ENCODE data around the gene MED7. TPM values are rescaled to one million over a fixed set of nuclear protein-coding genes. Genes with fewer than 3 reads are reported as not detected.
"Not testable (repeated sequence)": the region's sequence is repeated elsewhere in the genome, so short reads cannot be mapped to it uniquely, and the experiment has no call there.

Gene MED7
- total and polyA plus RNA-seq, 12 donors: 9.5 to 45.3 (median 17.2) TPM

DNA sequence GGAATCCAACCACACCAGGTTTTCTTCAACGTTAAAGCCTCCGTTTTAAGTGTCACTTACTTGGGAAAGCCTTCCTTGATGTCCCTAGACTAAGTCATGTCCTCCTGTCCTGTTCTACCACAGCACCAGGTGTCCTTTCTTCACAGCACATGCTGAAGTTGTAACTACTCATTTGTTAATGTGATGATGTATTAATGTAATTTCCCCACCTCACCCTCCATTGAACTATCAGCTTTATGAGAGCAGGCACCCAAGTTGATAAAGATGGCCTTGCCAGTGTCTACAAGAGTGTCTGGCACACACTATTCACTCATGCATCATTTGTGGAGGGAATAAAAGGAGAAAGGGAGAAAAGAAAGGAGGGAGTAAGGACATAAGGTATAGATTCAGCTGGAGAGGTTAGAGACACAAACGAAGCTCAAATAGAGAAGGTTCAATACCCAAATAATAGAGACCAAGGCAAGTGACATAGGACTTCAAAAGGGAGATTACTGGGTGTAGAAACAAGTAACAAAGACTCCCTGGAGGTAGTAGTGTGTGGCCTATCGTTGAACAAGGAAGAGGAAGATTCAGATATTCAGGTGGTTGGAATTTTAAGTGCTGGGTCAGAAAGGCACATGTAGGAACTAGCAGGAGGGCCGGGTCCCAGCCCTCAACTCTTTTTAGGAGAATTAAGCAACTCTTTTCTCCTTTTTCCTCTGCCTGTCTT is 44.5 kb upstream of the MED7 start:
- no peak overlapping the region for H3K4me3 ChIP-seq
- H3K4me1 ChIP-seq (replicated peaks in 1 of 2): no peaks in the 10 kb centered on the region
- TF ChIP-seq POLR2A (IDR thresholded peaks at IDR 0.05): no peak
- TF ChIP-seq, protein P1, sequence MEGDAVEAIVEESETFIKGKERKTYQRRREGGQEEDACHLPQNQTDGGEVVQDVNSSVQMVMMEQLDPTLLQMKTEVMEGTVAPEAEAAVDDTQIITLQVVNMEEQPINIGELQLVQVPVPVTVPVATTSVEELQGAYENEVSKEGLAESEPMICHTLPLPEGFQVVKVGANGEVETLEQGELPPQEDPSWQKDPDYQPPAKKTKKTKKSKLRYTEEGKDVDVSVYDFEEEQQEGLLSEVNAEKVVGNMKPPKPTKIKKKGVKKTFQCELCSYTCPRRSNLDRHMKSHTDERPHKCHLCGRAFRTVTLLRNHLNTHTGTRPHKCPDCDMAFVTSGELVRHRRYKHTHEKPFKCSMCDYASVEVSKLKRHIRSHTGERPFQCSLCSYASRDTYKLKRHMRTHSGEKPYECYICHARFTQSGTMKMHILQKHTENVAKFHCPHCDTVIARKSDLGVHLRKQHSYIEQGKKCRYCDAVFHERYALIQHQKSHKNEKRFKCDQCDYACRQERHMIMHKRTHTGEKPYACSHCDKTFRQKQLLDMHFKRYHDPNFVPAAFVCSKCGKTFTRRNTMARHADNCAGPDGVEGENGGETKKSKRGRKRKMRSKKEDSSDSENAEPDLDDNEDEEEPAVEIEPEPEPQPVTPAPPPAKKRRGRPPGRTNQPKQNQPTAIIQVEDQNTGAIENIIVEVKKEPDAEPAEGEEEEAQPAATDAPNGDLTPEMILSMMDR (IDR thresholded peaks at IDR 0.05): no peak
- no peak for DNase-seq
- H3K9me3 ChIP-seq (replicated peaks in 1 of 3): no peaks in the 10 kb centered on the region
- intact Hi-C loops (cut with DNase I): no loop called here
- 58 to 68% (median 64%) methylated on average over 5 of the region's 5 CpGs for WGBS, 4 donors
- no peak overlapping the region for H3K27ac ChIP-seq
- H3K36me3 ChIP-seq (replicated peaks in 1 of 2): no peaks in the 10 kb centered on the region
- H3K27me3 ChIP-seq: no peaks in the 10 kb centered on the region

DNA sequence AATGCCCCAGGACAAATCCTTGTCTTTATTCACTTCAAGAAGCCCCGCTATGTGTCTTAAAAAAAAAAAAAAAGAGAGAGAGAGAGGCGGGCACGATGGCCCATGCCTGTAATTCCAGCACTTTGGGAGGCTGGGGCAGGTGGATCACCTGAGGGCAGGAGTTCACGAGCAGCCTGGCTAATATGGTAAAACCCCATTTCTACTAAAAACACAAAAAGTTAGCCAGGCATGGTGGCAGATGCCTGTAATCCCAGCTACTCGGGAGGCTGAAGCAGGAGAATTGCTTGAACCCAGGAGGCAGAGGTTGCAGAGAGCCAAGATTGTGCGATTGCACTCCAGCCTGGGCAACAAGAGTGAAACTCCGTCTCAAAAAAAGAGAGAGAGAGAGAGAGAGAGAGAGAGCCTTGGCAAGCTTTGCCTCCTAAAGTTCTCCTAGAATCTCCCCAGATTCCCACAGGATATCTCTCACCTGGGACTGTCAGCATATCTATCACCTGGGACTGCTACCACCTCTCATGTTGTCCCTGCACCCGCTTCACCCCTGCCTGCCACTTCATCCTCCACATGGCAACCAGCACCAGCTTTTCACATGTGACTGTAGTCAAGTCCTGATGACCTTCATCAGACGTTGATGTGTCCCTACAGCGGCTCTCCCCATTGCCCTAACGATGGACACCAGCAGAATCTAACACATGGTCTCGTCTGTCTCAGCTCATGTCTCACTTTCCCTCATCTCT is 43.8 kb upstream of the MED7 start:
- Histone ChIP-seq H3K9me3 (replicated peaks in 1 of 3) (no peaks in the 10 kb centered on the region), H3K36me3 (replicated peaks in 1 of 2) (no peaks in the 10 kb centered on the region), H3K4me1 (replicated peaks in 1 of 2) (no peaks in the 10 kb centered on the region), H3K27me3 (no peaks in the 10 kb centered on the region), H3K27ac (no peak overlapping the region), H3K4me3 (no peak overlapping the region)
- no peak for DNase-seq
- WGBS, 4 donors: 66 to 82% (median 74%) methylated on average over 12 of the region's 12 CpGs
- intact Hi-C loops (cut with DNase I): no loop called here
- no peak for TF ChIP-seq POLR2A (IDR thresholded peaks at IDR 0.05)

DNA sequence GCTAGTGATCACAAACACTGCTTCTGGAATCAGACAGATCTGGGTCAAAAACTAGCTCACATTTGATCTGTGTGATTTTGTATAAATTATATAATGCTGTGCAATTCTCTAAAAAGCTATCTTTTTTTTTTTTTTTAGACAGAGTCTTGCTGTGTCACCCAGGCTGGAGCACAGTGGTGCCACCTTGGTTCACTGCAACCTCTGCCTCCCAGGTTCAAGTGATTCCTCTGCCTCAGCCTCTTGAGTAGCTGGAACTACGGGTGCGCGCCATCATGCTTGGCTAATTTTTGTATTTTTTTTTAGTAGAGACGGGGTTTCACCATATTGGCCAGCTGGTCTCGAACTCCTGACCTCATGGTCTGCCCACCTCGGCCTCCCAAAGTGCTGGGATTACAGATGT is 42.5 kb upstream of the MED7 start:
- H3K27ac ChIP-seq; H3K27me3 ChIP-seq; H3K4me1 ChIP-seq (replicated peaks in 1 of 2); H3K9me3 ChIP-seq (replicated peaks in 1 of 3); intact Hi-C loops (cut with DNase I); H3K36me3 ChIP-seq (replicated peaks in 1 of 2); DNase-seq; H3K4me3 ChIP-seq: not testable (repeated sequence)
- WGBS, 4 donors: 89 to 94% (median 91%) methylated on average over 6 of the region's 6 CpGs

DNA sequence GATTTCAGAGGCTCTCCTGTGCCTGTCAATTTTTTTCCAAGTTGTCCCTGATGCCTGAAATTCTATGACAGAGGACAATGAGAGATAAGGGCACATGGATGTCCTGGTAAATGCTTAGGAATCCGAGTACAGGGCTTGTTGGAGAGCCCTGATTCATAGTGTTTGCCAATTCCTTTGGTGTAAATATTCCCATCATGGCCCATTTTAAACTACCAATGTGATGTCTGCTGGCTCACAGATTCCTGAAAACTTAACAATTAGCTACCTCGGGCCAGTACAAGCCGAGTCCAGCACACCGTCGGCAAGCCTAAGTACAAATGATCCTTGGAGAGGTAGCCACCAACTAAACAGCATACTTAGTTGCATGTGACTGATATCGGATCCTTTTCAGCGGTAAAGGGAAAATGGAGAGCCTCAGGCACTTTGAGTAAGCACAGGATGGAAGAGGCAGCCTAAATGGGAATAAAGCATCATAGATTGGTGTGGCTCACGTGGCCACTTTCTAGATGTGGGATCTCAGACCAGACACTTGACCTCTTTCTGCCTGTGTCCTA is 41.5 kb upstream of the MED7 start:
- no peak overlapping the region for H3K27ac ChIP-seq
- no peaks in the 10 kb centered on the region for H3K9me3 ChIP-seq (replicated peaks in 1 of 3)
- no peaks in the 10 kb centered on the region for H3K27me3 ChIP-seq
- H3K36me3 ChIP-seq (replicated peaks in 1 of 2): no peaks in the 10 kb centered on the region
- TF ChIP-seq, protein P1 (IDR thresholded peaks at IDR 0.05): no peak
- TF ChIP-seq POLR2A (IDR thresholded peaks at IDR 0.05): no peak
- H3K4me3 ChIP-seq: no peak overlapping the region
- 69 to 93% (median 83%) methylated on average over 8 of the region's 8 CpGs for WGBS, 4 donors
- intact Hi-C loops (cut with DNase I): no loop called here
- no peaks in the 10 kb centered on the region for H3K4me1 ChIP-seq (replicated peaks in 1 of 2)
- no peak for DNase-seq

DNA sequence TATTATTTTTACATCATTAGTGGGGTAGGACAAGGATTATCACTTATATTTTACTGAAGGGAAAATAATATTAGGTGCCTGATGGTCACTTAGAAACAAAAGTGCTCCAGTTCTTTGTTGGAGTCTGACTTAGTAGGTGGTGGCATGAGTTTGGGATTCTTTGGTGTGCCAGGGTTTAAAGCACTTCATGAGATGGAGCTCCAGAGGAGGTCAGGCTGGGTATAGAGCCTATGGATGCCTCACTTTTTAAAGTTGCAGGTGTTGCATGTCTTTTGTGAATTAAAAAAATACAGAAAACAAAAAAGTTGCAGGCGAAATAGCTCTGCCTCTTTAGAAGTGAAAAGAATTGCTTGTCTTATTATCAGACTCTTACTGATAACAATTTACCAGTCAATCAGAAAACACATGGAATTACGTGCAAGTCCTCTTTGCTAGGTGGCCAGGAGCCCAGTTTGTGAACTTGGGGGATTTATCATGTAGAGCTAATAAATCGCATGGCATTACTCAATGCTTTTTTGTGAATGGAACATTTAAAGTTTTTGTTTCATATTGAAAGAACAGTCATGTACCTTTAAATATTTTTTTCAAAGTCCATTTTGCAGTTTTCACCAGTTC is 39.6 kb upstream of the MED7 start:
- Histone ChIP-seq H3K27ac (no peak overlapping the region), H3K4me1 (replicated peaks in 1 of 2) (no peaks in the 10 kb centered on the region), H3K36me3 (replicated peaks in 1 of 2) (no peaks in the 10 kb centered on the region), H3K4me3 (no peak overlapping the region), H3K27me3 (no peaks in the 10 kb centered on the region), H3K9me3 (replicated peaks in 1 of 3) (no peaks in the 10 kb centered on the region)
- intact Hi-C loops (cut with DNase I): no loop called here
- DNase-seq: no peak
- 58 to 68% (median 63%) methylated on average over 3 of the region's 3 CpGs for WGBS, 4 donors
- TF ChIP-seq POLR2A (IDR thresholded peaks at IDR 0.05): no peak
- TF ChIP-seq, protein P1 (IDR thresholded peaks at IDR 0.05): no peak

All from adrenal gland (tissue), 12 donors.